C4-2B (cell line): Measurements from ENCODE around the gene ZFR2.

Source experiments
- H3K27ac ChIP-seq: fragments of 450-650 bp; 2 replicates; pipeline ENCODE4 v1.5.1; 2017
- CTCF ChIP-seq: fragments of 450-650 bp; conservative IDR thresholded peaks from 2 replicates; pipeline ENCODE4 v1.5.1; 2017; ENCODE audit warnings: mild to moderate bottlenecking
- ZFX ChIP-seq: fragments of 450-650 bp; IDR thresholded peaks from 2 replicates; pipeline ENCODE4 v1.6.1; 2017

Gene ZFR2

GRCh38 chr19:3774621-3775373 is 94.0 kb downstream of the ZFR2 start:
- H3K27ac ChIP-seq, result no peak overlapping the region
- TF ChIP-seq ZFX (no peak), CTCF (no peak)

- TF ChIP-seq CTCF (no peak), ZFX (no peak)
- no peak overlapping the region for H3K27ac ChIP-seq
These were observed 94.9 kb downstream of the ZFR2 start for GRCh38 chr19:3773814-3774515.

- no peak for TF ChIP-seq CTCF
- no peak for TF ChIP-seq ZFX
- no peak within 1 kb of the TSS for H3K27ac ChIP-seq
These were observed 96.9 kb downstream of the ZFR2 start, which contains the start of gene RAX2 for GRCh38 chr19:3771906-3772455. Gene RAX2, minus strand, starts transcription at chr19:3772228. Its CDS starts 486 bp downstream, at chr19:3771742.

GRCh38 chr19:3771000-3771905 is 97.6 kb downstream of the ZFR2 start:
- H3K27ac ChIP-seq, result no peak overlapping the region
- TF ChIP-seq CTCF, result no peak
- TF ChIP-seq ZFX, result no peak

GRCh38 chr19:3770136-3770999 is 98.5 kb downstream of the ZFR2 start:
- no peak overlapping the region for H3K27ac ChIP-seq
- TF ChIP-seq ZFX, result no peak
- no peak for TF ChIP-seq CTCF

GRCh38 chr19:3769494-3769893 is 99.3 kb downstream of the ZFR2 start:
- TF ChIP-seq CTCF (no peak), ZFX (no peak)
- no peak overlapping the region for H3K27ac ChIP-seq
